ENCODE data around the gene ZMYND8. TPM values are rescaled to one million over a fixed set of nuclear protein-coding genes. Genes with fewer than 3 reads are reported as not detected.

The ZMYND8 gene
- total RNA-seq, 1 experiment from 2014 or later, result 50.7 TPM

GRCh38 chr20:47227119-47227518, 129.4 kb downstream of the ZMYND8 start:
- Histone ChIP-seq H3K9me3 (ENCODE audit: control insufficient read depth, insufficient read depth, low read depth, low read length) (no peaks in the 10 kb centered on the region), H3K27me3 (ENCODE audit: control insufficient read depth, insufficient read depth, low read length) (no peaks in the 10 kb centered on the region), H3K4me1 (ENCODE audit: control insufficient read depth, insufficient read depth, low read length) (no peaks in the 10 kb centered on the region), H3K36me3 (ENCODE audit: control insufficient read depth, insufficient read depth, low read length) (peaks cover 3% of the 10 kb centered on the region), H3K4me3 (ENCODE audit: low read depth in 2 of 2, low read length in 2 of 2) (no peak overlapping the region), H3K27ac (ENCODE audit: low read length) (no peak overlapping the region)
- CTCF ChIA-PET, result no interaction called here
- in situ Hi-C loops (cut with HindIII; ENCODE audit: low pct_unique_long_range_greater_than_20kb, low sequenced_read_pairs) (no loop called here), intact Hi-C loops (cut with micrococcal nuclease; ENCODE audit: unreplicated experiment) (no loop called here)
- TF ChIP-seq CTCF (IDR thresholded peaks at IDR 0.05) (no peak), SIN3A (IDR thresholded peaks at IDR 0.05; ENCODE audit: borderline replicate concordance, insufficient read depth, low read depth, low read length) (no peak)
- no peak for DNase-seq (ENCODE audit: low read depth, low spot score)
- no TSS peak for BruUV-seq (replicated peaks)
- no peak for ATAC-seq
- POLR2A ChIA-PET, result no interaction called here

DNA sequence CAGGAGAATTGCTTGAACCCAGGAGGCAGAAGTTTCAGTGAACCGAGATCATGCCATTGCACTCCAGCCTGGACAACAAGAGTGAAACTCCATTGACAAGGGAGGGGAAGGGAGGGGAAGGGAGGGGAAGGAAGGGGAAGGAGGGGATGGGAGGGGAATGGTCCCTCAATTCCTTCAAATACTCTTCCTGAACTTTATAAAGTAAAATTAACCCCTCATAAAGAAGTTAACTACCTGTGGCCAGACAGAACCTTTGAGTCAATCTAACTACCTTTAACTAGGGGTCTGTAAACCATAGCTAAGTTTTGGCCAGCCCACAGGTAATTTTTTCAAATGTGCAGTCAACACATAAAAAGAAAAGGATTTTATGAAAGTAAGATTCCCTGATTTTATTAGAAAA, 131.0 kb downstream of the ZMYND8 start:
- ATAC-seq, result no peak
- no peak for DNase-seq (ENCODE audit: low read depth, low spot score)
- H3K27ac ChIP-seq (ENCODE audit: low read length), result no peak overlapping the region
- CTCF ChIA-PET, result no interaction called here
- no peaks in the 10 kb centered on the region for H3K27me3 ChIP-seq (ENCODE audit: control insufficient read depth, insufficient read depth, low read length)
- POLR2A ChIA-PET, result interaction anchor here (0.5 to 0.6 kb wide), 2 partner anchors 108 to 262 kb away, joined by 3 to 5 read pairs; no protein-coding TSS in a partner anchor
- intact Hi-C loops (cut with micrococcal nuclease; ENCODE audit: unreplicated experiment), result no loop called here
- no peak for TF ChIP-seq POLR2AphosphoS5 (IDR thresholded peaks at IDR 0.05; ENCODE audit: low read depth, low read length)
- TF ChIP-seq TCF7L2 (IDR thresholded peaks at IDR 0.05; ENCODE audit: low read depth, low read length), result no peak
- no peak for TF ChIP-seq REST (IDR thresholded peaks at IDR 0.05; ENCODE audit: insufficient read depth in 1 of 2, low read depth in 2 of 2, low read length in 1 of 2)
- TF ChIP-seq SIN3A (IDR thresholded peaks at IDR 0.05; ENCODE audit: borderline replicate concordance, insufficient read depth, low read depth, low read length), result no peak
- no peak for TF ChIP-seq CTCF (IDR thresholded peaks at IDR 0.05)
- H3K9me3 ChIP-seq (ENCODE audit: control insufficient read depth, insufficient read depth, low read depth, low read length), result no peaks in the 10 kb centered on the region
- no peaks in the 10 kb centered on the region for H3K4me1 ChIP-seq (ENCODE audit: control insufficient read depth, insufficient read depth, low read length)
- H3K4me3 ChIP-seq (ENCODE audit: low read depth in 2 of 2, low read length in 2 of 2), result no peak overlapping the region
- no TSS peak for BruUV-seq (replicated peaks)
- in situ Hi-C loops (cut with HindIII; ENCODE audit: low pct_unique_long_range_greater_than_20kb, low sequenced_read_pairs), result no loop called here
- peaks cover 5% of the 10 kb centered on the region for H3K36me3 ChIP-seq (ENCODE audit: control insufficient read depth, insufficient read depth, low read length)

Measured in Panc1 (cell line).